Skeletal muscle satellite cell (primary cell): Measurements from ENCODE around the gene NKAIN4.

Experiments
- H3K27me3 ChIP-seq: 2 replicates; pipeline ENCODE4 v1.7.0; 2013; ENCODE audit warnings: low read length; ENCODE audit not compliant: control insufficient read depth, insufficient read depth
- H3K36me3 ChIP-seq: 2 replicates; pipeline ENCODE4 v1.7.0; 2013; ENCODE audit warnings: mild to moderate bottlenecking, control low read depth, low read length; ENCODE audit not compliant: insufficient read depth
- H3K4me1 ChIP-seq: 2 replicates; pipeline ENCODE4 v1.7.0; 2013; ENCODE audit warnings: low read length; ENCODE audit not compliant: control insufficient read depth, insufficient read depth
- H3K4me2 ChIP-seq: 2 replicates; pipeline ENCODE4 v1.7.0; 2013; ENCODE audit warnings: mild to moderate bottlenecking, low read length
- H3K4me3 ChIP-seq: 2 replicates; pipeline ENCODE4 v1.7.0; 2013; ENCODE audit warnings: low read length
- H3K9ac ChIP-seq: 2 replicates; pipeline ENCODE4 v1.7.0; 2013; ENCODE audit warnings: mild to moderate bottlenecking, low read depth, low read length, moderate library complexity
- H3K9me3 ChIP-seq: replicated peaks from 2 replicates; pipeline ENCODE4 v1.7.0; 2013; ENCODE audit warnings: mild to moderate bottlenecking, control low read depth, low read length

The NKAIN4 gene

DNA sequence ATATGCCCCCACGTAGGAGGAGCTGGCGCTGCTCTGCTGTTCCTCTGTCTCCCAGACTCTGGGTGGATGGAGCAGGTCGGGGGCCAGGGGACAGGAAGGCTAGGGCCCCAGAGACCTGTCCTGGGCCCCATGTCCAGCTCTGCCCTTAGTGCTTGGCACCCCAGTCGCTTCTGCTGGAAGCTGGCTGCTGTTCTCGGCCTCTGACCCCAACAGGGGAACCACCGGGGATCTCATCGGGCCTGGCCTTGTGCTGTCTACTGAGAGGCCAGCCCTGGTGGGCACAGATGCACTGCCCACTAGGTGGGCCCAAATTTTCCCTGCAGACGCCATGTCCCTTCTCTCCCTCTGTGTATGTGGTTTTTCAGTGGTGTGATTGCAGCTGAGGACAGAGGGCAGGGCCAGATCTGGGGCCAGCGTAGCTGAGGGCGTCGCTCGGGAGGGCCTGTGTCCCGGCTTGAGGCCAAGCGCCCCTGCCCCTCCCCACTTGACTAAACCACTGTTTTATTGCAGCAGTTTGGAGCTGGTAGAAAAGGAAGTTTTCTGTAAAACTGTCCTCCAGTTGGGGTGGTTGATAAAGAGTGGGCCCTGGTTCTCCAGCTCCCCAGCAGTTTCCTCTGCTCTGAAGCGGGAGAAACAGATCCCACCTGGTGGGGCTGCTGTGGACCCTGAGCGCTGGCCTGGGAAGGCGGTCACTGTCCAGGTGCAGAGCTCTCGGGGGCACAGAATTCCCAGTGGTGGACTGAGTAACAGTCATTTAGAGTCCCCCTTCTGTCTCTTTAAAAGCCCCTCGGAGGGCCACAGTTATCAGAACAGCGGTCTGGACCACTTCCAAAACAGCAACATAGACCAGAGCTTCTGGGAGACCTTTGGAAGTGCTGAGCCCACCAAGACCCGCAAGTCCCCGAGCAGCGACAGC is 32.8 kb upstream of the NKAIN4 start:
- no peaks in the 10 kb centered on the region for H3K9me3 ChIP-seq
- no peak overlapping the region for H3K4me2 ChIP-seq
- H3K4me1 ChIP-seq: peaks cover 6% of the 10 kb centered on the region
- H3K36me3 ChIP-seq: peaks cover 70% of the 10 kb centered on the region
- no peaks in the 10 kb centered on the region for H3K27me3 ChIP-seq
- no peak overlapping the region for H3K9ac ChIP-seq
- no peak overlapping the region for H3K4me3 ChIP-seq

DNA sequence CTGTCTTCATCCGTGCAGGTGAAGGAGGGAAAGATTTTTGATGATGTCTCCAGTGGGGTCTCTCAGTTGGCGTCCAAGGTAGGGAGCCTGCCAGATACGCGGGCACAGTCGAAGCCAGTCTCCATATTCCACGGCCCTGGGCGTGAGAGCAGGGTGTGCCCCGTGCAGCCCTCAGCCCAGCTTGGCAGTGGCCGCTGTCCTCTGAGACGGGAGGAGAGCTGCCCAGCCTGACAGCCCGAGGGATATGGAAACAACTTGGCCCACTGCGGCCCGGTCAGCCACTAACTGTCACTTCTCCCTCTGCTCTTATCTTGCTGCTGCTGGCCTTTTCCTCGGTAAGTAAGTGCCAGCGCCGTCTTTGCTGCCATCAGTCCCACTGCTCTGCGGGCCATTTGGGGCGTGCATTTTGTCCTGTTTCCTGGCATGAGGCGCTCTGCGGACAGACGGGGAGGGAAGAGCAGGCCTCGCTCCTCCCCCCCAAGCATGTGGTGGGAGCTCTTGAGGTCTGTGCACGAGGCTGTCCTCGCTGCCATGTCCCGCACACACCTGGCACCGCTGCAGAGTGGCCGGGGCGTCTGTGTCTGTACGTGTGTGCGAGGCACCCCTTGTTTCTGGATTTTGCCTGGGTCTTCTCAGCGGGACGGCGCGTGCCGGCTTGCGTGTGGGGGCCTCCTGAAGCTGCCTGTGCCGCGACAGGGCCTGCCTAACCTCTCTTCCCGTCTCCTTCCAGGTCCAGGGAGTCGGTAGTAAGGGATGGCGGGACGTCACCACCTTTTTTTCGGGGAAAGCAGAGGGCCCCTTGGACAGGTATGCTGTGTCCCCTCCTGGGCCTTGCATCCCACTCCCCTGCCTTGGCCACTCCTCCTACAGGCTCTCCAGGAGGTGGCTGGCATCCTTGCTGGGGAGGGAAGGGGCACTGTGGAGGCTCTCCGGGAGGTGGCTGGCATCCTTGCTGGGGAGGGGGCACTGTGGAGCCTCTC is 31.7 kb upstream of the NKAIN4 start:
- H3K9ac ChIP-seq: no peak overlapping the region
- no peaks in the 10 kb centered on the region for H3K27me3 ChIP-seq
- H3K4me1 ChIP-seq: peaks cover 4% of the 10 kb centered on the region
- H3K4me2 ChIP-seq: no peak overlapping the region
- no peaks in the 10 kb centered on the region for H3K9me3 ChIP-seq
- no peak overlapping the region for H3K4me3 ChIP-seq
- H3K36me3 ChIP-seq: peaks cover 79% of the 10 kb centered on the region

DNA sequence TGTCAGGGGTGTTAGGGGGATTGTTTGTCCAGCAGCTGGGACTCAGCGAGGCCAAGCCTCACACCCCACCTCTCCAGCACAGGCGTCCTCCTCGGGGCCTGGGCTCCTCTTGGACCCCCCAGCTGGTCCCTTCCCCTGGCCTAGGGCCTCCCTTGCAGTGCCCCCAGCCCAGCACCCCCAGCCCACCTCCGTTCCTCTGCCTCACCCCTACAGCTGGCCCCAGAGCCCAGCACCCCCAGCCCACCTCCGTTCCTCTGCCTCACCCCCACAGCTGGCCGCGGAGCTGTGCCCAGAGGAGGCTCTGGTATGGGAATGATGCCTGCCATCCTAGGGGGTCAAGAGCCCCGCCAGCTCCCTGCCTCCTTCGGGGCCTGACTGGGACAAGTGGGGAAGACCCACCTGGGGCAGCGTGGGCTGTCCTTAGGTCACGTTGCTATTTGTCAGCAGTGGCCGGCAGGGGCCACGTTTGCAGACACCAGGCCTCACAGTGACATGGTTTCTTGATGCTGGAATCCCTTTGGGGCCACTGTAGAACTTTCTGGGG is 30.8 kb upstream of the NKAIN4 start:
- Histone ChIP-seq H3K4me1 (no peaks in the 10 kb centered on the region), H3K9me3 (no peaks in the 10 kb centered on the region), H3K4me2 (no peak overlapping the region), H3K27me3 (no peaks in the 10 kb centered on the region), H3K9ac (no peak overlapping the region), H3K36me3 (peaks cover 88% of the 10 kb centered on the region), H3K4me3 (no peak overlapping the region)

DNA sequence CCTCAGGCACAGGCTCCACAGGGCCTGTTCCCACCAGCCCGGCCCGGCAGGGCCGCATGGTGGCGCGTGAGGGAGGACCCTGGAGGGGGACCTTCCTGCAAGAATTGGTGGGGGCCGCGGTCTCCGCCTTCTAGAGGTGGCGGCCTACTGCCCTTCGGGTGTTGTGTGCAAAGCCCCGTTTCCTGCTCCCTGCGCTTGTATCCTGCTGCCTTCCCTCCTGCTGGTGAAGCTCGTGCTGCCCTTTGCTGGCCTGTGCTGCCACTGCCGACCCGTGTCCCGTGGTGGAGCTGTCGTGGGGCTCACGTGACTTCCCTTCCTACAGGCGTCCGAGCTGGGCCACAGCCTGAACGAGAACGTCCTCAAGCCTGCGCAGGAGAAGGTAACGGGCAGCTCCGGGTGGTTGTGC is 30.3 kb upstream of the NKAIN4 start:
- Histone ChIP-seq H3K27me3 (no peaks in the 10 kb centered on the region), H3K4me1 (no peaks in the 10 kb centered on the region), H3K9me3 (no peaks in the 10 kb centered on the region), H3K4me2 (no peak overlapping the region), H3K9ac (no peak overlapping the region), H3K36me3 (peaks cover 89% of the 10 kb centered on the region), H3K4me3 (no peak overlapping the region)

DNA sequence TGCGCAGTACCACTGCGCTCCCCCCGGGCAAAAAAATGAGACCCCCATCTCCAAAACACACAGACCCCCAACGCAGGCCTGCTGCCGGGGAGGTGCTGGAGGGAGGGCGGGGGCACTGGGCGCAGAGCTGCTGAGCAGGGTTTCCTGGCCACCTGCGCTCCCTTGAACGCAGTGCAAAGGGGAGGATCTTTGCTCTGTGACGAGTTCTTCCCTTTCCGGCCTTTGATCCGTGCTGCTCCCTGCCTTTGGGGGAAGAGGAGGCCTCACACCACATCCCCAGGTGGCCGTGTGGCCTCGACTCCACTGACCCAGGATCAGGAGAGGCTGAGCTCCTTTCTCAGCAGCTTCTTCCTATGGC is 29.8 kb upstream of the NKAIN4 start:
- H3K36me3 ChIP-seq: peaks cover 89% of the 10 kb centered on the region
- no peaks in the 10 kb centered on the region for H3K9me3 ChIP-seq
- H3K4me2 ChIP-seq: no peak overlapping the region
- no peak overlapping the region for H3K4me3 ChIP-seq
- no peaks in the 10 kb centered on the region for H3K27me3 ChIP-seq
- H3K9ac ChIP-seq: no peak overlapping the region
- H3K4me1 ChIP-seq: no peaks in the 10 kb centered on the region

DNA sequence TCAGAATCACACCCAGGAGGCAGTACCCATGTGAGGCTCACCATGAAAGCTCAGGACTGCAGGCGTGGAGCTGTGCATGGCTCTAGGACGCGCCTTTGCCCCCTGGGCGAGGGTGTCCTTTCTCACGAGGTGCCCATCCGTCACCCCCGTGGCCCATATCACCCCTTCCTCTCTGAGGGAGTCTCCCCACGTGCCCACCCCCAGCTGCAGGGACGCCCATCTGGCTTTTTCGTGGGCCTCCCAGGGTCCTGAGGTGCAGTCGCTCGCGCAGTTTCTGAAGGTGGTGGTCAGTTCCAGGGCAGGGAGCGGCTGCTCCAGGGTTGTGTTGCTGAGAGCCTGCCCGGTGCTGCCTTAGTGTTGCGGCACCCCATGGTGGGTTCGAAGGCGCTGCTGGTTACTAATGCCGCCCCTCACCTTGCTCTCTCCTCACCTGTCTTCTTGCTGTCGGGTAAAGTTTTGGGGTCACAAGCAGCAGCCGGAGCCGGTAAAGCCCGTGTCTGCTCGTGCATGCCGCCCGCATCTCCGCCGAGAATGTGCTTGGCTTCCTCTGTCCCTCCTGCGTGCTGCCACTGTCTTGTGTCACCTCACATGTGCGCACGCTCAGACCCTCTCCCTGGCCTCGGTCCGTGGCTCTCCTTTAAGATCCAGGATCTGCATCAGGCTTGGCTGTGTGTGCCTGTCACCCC is 29.3 kb upstream of the NKAIN4 start:
- H3K9ac ChIP-seq: no peak overlapping the region
- H3K4me3 ChIP-seq: no peak overlapping the region
- no peaks in the 10 kb centered on the region for H3K27me3 ChIP-seq
- H3K36me3 ChIP-seq: peaks cover 89% of the 10 kb centered on the region
- no peaks in the 10 kb centered on the region for H3K9me3 ChIP-seq
- H3K4me2 ChIP-seq: no peak overlapping the region
- no peaks in the 10 kb centered on the region for H3K4me1 ChIP-seq

DNA sequence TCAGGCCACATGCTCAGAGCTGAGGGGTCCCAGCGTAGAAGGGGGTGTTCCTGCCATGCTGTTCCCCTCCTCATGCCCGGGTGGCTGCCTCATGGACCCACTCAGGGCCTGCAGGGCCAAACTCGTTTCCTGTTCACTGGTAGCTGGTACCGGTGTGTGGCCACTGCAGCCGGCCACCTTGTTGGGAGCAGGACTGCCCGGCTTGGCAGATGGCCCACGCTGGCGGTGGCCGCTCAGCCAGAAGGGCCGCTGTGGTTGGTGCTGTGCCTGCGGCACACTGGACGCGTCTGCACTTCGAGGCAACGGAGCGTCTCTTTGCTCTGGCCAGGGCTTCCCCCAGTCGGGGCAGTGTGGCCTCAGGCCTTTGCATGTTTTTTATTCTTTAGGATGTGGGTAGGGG is 28.7 kb upstream of the NKAIN4 start:
- H3K4me1 ChIP-seq: no peaks in the 10 kb centered on the region
- H3K4me2 ChIP-seq: no peak overlapping the region
- no peaks in the 10 kb centered on the region for H3K27me3 ChIP-seq
- H3K9me3 ChIP-seq: no peaks in the 10 kb centered on the region
- H3K9ac ChIP-seq: no peak overlapping the region
- peaks cover 89% of the 10 kb centered on the region for H3K36me3 ChIP-seq
- no peak overlapping the region for H3K4me3 ChIP-seq

DNA sequence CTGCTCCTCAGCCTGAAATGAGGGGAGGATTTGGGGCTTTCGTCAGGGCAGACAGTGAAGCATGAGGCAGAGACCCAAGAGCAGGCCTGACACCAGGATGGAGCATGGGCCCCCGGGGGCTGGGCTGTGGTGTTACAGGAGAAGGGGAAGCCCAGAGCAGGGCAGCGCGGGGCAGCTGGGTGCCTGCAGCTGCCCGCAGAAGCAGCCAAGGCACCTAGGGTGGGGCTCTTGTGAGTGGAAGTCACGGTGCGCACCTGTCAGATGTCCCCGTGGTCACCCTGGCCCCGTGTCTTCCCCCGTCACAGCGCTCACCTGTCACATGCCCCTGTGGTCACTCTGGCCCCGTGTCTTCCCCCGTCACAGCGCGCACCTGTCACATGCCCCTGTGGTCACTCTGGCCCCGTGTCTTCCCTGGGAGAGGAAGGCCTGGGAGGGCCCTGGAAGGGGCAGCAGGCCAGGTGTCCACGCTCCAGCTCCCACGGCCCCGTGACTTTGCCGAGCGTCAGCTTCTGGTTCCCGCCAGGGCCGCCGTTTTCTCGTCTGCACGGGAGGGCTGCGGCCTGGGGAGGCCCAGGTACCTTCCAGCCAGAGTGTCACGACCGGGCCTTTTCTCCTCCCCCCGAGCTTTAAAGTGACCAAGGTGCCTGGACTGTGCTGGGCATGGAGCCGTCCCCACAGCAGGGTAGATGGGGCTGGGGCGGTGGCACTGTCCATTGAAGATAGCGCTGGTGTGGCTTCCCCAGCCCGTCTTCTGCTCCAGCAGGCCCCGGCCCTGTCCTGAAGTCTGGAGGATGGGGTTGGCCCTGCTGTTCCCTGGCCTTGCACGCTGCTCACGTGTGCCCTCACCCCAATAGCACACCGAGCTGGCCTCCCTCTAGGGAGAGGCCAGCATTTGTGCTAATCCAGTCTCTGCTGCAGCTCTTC is 27.7 kb upstream of the NKAIN4 start:
- Histone ChIP-seq H3K4me1 (no peaks in the 10 kb centered on the region), H3K4me3 (no peak overlapping the region), H3K4me2 (no peak overlapping the region), H3K9ac (no peak overlapping the region), H3K27me3 (no peaks in the 10 kb centered on the region), H3K36me3 (peaks cover 91% of the 10 kb centered on the region), H3K9me3 (no peaks in the 10 kb centered on the region)

DNA sequence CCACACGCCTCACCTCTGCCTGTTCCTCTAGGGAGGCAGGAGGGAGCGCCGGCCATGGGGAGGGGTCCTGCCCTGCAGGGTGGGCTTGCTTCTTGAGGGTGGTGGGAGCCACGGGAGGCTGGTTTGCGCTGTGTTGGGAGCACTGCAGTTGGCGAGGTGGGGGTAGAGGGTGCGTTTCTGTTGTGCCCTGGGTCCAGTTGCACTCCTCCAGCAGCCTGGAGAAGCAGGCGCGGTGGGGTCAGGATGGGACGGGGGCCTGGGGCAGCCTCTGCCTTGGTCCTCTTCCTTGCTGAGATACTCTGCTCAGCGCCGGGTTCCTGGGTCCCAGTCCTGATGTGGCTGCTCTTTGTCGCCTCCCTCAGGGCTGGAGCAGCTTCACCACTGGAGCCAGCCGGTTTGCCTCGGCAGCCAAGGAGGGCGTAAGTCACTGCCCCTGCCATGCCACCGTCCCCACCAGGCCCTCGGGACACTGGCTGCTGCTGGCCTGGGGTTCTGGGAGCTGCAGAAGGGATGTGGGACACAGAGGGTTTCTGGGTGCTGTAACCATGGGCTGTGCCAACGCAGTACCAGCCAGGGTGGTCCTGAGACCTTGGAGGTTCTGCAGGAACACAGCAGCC is 26.8 kb upstream of the NKAIN4 start:
- Histone ChIP-seq H3K4me2 (no peak overlapping the region), H3K27me3 (no peaks in the 10 kb centered on the region), H3K4me3 (no peak overlapping the region), H3K9ac (no peak overlapping the region), H3K9me3 (no peaks in the 10 kb centered on the region), H3K36me3 (peaks cover 94% of the 10 kb centered on the region), H3K4me1 (no peaks in the 10 kb centered on the region)

DNA sequence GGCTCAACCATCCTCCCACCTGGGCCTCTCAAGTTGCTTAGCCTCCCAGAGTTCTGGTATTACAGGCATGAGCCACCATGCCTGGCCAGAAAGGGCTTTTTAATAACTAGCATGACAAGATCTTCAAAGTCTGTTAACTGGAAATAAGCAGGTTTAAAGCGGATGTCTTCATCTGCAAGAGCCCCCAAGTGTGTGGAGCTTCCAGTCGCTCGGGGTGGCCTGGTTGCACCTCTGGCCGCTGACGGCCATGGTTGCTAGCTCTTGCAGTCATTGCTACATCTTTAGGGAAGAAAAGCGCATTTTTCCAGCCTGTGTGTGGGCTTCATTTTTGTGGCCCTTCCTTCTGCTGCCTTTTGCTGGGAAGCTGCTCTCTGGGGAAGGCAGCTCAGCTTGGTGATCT is 26.1 kb upstream of the NKAIN4 start:
- Histone ChIP-seq H3K4me2 (no peak overlapping the region), H3K4me1 (no peaks in the 10 kb centered on the region), H3K27me3 (no peaks in the 10 kb centered on the region), H3K4me3 (no peak overlapping the region), H3K9ac (no peak overlapping the region), H3K36me3 (peaks cover 92% of the 10 kb centered on the region), H3K9me3 (no peaks in the 10 kb centered on the region)
